Measurements from ENCODE around the gene SLC35F4.
"Not testable (repeated sequence)": the region's sequence is repeated elsewhere in the genome, so short reads cannot be mapped to it uniquely, and the experiment has no call there.

The SLC35F4 gene

DNA sequence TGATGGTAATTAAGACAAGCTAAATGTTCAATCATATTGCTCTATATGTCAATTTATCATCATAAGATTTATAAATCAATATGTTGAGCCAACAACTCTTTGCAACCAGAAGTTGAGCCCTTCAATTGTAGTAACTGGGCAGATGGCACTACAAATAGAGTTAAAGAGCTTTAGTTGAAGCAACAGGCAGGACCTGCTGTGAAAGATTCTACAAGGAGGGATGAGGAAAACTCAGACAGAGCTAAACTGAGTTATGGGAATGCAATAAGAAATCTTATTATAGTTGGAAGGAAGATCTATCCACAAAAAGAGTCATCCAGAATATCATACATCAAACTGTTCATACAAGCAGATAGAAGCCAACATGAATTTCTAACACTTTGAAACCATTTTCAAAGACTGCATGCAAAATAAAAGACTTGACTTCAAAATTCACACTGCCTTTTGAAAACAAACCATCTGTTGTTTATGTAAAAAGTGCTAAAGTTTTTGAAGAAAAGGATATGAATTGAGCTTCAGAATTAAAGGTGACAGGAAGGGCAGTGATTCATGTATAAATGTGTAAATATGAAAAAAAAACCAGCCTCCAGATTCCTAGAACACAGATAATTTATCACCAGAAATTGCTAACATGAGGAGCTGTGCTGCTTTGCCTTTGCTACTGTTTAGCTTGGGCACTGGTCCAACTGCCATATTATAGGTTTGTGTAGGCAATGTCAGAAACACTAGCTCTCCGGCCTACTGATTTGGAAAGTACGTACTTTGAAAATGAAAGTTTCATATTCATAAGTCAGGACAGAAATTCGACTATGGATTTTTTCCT is 133.2 kb downstream of the SLC35F4 start:
- H3K9me3 Mint-ChIP-seq: peaks cover 0 to 9% of the 10 kb centered on the region in 2 donors
- no peaks in the 10 kb centered on the region for H3K27me3 Mint-ChIP-seq
- H3K4me3 Mint-ChIP-seq: no peak overlapping the region
- H3K4me1 Mint-ChIP-seq: no peaks in the 10 kb centered on the region
- H3K27ac Mint-ChIP-seq: no peak overlapping the region
- DNase-seq: no peak
- ATAC-seq: no peak

DNA sequence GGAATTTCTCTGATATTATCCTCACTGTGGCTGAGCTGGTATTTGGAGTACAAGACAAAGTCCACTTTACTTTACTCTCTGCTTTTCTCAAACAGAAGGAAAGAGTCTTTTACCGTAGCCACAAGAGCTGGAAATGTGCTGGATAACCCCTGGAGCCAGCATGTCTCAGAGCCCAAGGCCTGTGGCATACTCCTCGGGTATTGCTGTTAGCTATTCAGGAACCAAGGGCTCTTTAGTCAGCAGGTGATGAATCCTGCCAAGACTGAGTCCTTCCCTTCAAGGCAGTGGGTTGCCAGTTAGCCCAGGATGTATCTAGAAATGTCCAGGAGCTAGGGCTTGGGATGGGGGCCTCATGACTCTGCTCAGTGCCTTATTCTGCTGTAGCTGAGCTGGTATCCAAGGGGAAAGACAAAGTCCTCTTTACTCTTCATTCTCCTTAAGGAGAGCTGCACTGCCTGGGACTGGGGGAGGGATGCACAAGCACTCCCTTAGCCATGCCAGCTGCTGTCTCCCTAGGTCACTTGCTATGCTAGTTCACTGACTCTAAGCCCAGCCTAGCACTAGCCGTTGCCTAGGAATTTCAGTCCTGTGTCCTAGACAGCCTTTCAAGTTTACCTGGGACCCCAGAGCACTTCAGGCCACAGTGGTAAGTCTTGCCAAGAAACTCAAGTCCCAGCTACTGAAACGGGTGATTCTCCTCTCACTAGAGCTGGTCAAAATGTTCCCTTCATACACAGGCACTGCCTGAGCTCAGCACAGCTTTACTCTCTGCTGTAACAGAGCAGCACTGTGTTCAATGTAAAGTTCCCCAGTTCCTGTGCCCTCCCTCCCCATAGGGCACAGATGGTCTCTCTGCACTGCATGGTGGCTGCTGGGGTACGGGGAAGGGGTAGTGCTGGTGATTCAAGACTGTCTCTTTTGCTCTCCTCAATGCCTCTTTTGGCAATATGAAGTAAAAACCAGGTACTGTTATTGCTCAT is 136.4 kb downstream of the SLC35F4 start:
- Mint-ChIP-seq H3K4me3 (no peak overlapping the region), H3K27ac (no peak overlapping the region), H3K9me3 (peaks cover 6 to 9% of the 10 kb centered on the region in 2 donors), H3K4me1 (no peaks in the 10 kb centered on the region), H3K27me3 (no peaks in the 10 kb centered on the region)
- ATAC-seq: no peak
- no peak for DNase-seq

DNA sequence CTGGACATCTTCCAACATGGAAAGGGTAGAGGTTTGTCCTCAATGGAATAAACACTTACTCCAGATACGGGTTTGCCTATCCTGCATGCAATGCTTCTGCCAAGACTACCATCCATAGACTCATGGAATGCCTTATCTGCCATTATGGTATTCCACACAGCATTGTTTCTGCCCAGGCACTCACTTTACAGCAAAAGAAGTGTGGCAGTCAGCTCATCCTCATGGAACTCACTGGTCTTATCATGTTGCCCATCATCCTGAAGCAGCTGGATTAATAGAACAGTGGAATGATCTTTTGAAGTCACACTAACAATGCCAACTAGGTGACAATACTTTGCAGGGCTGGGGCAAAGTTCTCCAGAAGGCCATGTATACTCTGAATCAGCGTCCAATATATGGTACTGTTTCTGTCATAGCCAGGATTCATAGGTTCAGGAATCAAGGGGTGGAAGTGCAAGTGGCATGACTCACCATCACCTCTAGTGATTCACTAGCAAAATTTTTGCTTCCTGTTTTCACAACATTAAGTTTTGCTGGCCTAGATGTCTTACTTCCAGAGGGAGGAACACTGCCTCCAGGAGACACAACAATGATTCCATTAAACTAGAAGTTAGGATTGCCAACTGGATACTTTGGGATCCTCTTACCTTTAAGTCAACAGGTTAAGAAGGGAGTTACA is 140.4 kb downstream of the SLC35F4 start:
- no peak for DNase-seq

DNA sequence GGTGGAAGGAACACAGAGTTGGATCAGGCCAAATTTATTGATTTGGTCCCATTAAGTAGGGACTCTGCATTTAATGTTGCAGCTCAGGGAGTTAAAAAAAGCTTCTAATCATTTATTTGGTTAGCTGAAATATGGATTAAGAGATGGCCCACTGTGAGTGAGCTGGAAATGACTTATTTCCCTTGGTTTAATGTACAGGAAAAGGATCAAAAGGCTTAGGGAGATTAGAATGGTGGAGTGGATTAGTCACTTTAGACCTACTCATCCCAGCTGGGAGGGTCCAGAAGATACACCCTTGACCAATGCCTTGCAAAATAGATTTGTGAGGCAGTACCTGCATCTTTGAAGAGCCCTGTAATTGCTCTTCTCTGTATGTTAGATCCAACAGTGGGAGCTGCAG is 143.8 kb downstream of the SLC35F4 start:
- not testable (repeated sequence) for H3K27ac Mint-ChIP-seq, H3K27me3 Mint-ChIP-seq, ATAC-seq, H3K4me1 Mint-ChIP-seq, H3K4me3 Mint-ChIP-seq, DNase-seq
- H3K9me3 Mint-ChIP-seq: peaks cover 7 to 48% of the 10 kb centered on the region in 2 donors

More for the DNA sequence above, 140.4 kb downstream of the SLC35F4 start:
- Mint-ChIP-seq H3K4me1 (no peaks in the 10 kb centered on the region), H3K9me3 (peaks cover 11 to 29% of the 10 kb centered on the region in 2 donors), H3K27ac (no peak overlapping the region), H3K27me3 (no peaks in the 10 kb centered on the region), H3K4me3 (no peak overlapping the region)
- ATAC-seq: no peak

GRCh38 chr14:57714487-57714931 is 151.4 kb downstream of the SLC35F4 start:
- H3K4me3 Mint-ChIP-seq: no peak overlapping the region
- DNase-seq (no peak), ATAC-seq (no peak)
- no peak overlapping the region for H3K27ac Mint-ChIP-seq
- H3K4me1 Mint-ChIP-seq: no peaks in the 10 kb centered on the region
- H3K27me3 Mint-ChIP-seq: no peaks in the 10 kb centered on the region
- peaks cover 8 to 22% of the 10 kb centered on the region in 2 donors for H3K9me3 Mint-ChIP-seq

DNA sequence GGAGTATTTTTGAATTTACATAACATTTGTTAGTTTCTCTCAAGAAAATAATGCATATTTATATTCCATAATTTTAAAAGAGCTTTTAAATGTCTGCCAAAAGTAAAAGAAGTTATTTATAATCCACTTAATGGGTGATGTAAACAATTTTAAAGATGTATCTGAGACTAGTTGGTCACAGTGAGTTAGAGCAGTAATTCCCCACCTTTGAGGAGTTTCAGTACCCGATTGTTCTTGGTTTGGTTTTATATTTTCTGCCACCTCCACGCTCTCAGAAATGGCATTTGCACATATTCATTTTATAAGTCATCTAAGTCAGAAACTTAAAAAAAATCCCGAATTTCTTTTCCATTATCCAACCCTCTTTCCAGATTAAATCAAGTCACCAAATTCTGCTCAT is 153.2 kb downstream of the SLC35F4 start:
- Mint-ChIP-seq H3K9me3 (peaks cover 17 to 20% of the 10 kb centered on the region in 2 donors), H3K27ac (no peak overlapping the region), H3K27me3 (no peaks in the 10 kb centered on the region), H3K4me3 (no peak overlapping the region), H3K4me1 (no peaks in the 10 kb centered on the region)
- no peak for ATAC-seq
- DNase-seq: no peak

GRCh38 chr14:57712102-57712501 is 153.8 kb downstream of the SLC35F4 start:
- no peak for ATAC-seq
- H3K9me3 Mint-ChIP-seq: peaks cover 17 to 20% of the 10 kb centered on the region in 2 donors
- H3K4me1 Mint-ChIP-seq: no peaks in the 10 kb centered on the region
- DNase-seq: no peak
- no peak overlapping the region for H3K4me3 Mint-ChIP-seq
- no peak overlapping the region for H3K27ac Mint-ChIP-seq
- H3K27me3 Mint-ChIP-seq: no peaks in the 10 kb centered on the region

GRCh38 chr14:57709909-57710308 is 156.0 kb downstream of the SLC35F4 start:
- DNase-seq (no peak), ATAC-seq (no peak)
- no peaks in the 10 kb centered on the region for H3K27me3 Mint-ChIP-seq
- peaks cover 20 to 32% of the 10 kb centered on the region in 2 donors for H3K9me3 Mint-ChIP-seq
- no peak overlapping the region for H3K4me3 Mint-ChIP-seq
- no peaks in the 10 kb centered on the region for H3K4me1 Mint-ChIP-seq
- H3K27ac Mint-ChIP-seq: no peak overlapping the region

DNA sequence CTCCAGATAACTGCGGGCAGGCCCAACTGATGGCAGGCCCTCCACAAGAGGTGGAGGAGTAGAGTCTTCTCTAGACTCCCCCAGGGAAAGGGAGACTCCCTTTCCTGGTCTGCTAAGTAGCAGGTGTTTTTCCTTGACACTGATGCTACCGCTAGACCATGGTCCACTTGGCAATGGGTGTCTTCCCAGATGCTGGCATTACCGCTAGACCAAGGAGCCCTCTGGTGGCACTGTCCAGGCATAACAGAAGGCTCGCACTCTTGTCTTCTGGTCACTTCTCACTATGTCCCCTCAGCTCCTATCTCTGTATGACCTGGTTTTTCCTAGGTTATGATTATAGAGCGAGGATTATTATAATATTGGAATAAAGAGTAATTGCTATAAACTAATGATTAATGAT is 156.8 kb downstream of the SLC35F4 start:
- DNase-seq, H3K4me3 Mint-ChIP-seq, H3K4me1 Mint-ChIP-seq, ATAC-seq, H3K27ac Mint-ChIP-seq, H3K27me3 Mint-ChIP-seq: not testable (repeated sequence)
- peaks cover 20 to 32% of the 10 kb centered on the region in 2 donors for H3K9me3 Mint-ChIP-seq

DNA sequence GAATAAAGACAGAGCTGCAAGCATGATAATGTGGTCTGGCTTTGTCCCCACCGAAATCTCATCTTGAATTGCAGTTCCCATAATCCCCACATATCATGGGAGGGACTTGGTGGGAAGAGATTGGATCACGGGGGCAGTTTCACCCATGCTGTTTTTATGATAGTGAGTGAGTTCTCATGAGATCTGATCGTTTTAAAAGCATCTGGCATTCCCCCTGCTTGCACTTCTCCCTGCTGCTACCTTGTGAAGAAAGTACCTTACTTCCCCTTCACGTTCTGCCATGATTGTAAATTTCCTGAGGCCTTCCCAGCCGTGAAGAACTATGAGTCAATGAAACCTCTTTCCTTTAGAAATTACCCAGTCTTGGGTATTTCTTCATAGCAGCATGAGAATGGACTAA is 158.7 kb downstream of the SLC35F4 start:
- Mint-ChIP-seq H3K4me1 (no peaks in the 10 kb centered on the region), H3K9me3 (peaks cover 20 to 32% of the 10 kb centered on the region in 2 donors), H3K27me3 (no peaks in the 10 kb centered on the region), H3K27ac (no peak overlapping the region), H3K4me3 (no peak overlapping the region)
- DNase-seq (no peak), ATAC-seq (no peak)

- no peak overlapping the region for H3K27ac Mint-ChIP-seq
- no peaks in the 10 kb centered on the region for H3K27me3 Mint-ChIP-seq
- ATAC-seq (no peak), DNase-seq (no peak)
- H3K4me3 Mint-ChIP-seq: no peak overlapping the region
- no peaks in the 10 kb centered on the region for H3K4me1 Mint-ChIP-seq
- peaks cover 15 to 32% of the 10 kb centered on the region in 2 donors for H3K9me3 Mint-ChIP-seq
Observed at GRCh38 chr14:57704763-57705162, 161.1 kb downstream of the SLC35F4 start.

DNA sequence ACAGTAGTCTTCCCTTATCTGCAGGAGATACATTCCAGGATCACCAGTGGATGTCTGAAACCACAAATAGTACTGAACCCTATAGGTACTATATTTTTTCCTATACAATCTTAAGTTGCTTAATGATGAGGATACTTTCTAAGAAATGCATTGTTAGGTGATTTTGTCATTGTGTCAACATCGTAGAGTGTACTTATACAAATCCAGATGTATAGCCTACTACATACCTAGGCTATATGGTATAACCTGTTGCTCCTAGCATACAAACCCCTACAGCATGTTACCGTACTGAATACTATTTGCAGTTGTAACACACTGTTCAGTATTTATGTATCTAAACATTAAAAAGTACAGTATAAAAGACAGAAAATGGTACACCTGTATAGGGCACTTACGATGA is 165.9 kb downstream of the SLC35F4 start:
- H3K27me3 Mint-ChIP-seq: no peaks in the 10 kb centered on the region
- H3K27ac Mint-ChIP-seq: no peak overlapping the region
- no peak overlapping the region for H3K4me3 Mint-ChIP-seq
- H3K9me3 Mint-ChIP-seq: no peaks in the 10 kb centered on the region
- no peak for ATAC-seq
- H3K4me1 Mint-ChIP-seq: no peaks in the 10 kb centered on the region
- no peak for DNase-seq

DNA sequence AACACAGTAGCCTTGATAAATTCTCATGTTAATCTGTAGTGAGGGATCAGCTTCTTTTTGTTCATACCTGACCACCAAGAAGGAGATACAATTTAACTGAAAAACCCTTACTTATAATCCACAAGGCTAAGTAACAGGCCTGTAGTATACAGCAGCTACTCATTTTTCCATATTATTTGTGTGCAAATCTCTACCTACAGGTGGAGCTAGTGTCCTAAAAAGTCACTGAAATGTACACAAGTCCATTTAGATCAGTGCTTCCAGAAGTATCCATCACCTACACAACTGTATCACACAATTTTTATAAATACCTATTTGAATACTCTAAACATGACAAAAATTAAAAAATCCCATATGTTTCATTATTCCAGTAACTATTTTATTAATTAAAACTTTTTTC is 173.2 kb downstream of the SLC35F4 start:
- ATAC-seq (no peak), DNase-seq (no peak)
- Mint-ChIP-seq H3K27me3 (no peaks in the 10 kb centered on the region), H3K9me3 (peaks cover 0 to 4% of the 10 kb centered on the region in 2 donors), H3K4me3 (no peak overlapping the region), H3K4me1 (no peaks in the 10 kb centered on the region), H3K27ac (no peak overlapping the region)

DNA sequence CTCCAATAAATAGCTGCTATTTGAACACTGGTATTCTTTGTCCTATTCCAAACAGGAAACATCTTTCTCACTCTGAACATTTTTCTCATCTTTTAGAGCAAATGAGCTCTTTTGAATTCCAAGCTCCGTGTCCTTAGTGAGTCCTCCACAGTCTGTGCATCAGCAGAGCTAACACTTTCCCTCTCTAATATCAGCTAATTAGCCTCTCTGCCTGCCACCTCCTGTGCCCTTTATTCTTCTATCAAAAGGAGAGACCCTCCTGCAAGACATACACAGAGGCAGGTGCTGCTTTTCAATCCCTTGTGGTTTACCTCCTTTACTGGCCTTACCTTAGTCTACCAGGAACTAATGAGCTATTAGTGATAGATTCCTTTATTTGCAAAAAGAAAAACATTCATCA is 178.5 kb downstream of the SLC35F4 start:
- DNase-seq (no peak), ATAC-seq (no peak)
- H3K9me3 Mint-ChIP-seq: peaks cover 0 to 4% of the 10 kb centered on the region in 2 donors
- no peaks in the 10 kb centered on the region for H3K4me1 Mint-ChIP-seq
- no peak overlapping the region for H3K4me3 Mint-ChIP-seq
- no peaks in the 10 kb centered on the region for H3K27me3 Mint-ChIP-seq
- H3K27ac Mint-ChIP-seq: no peak overlapping the region

DNA sequence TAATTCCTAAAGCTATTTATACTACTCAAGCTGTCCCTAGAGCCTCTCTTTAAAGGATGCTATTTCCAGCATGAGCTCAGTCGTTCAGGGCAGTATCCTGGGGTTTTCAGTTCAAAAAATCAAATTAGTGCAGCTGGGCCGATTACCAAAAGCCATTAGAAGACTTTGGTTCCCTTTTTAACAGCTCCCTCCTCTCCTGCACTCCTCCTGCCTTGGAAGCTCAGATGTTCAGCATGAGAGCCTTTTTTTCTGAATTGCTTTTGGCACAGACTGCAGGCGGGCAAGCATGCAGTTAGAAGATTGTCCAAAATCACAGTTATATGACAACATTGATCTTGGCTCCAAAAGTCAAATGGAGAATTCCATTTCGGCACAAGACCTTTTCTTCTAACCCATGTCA is 179.6 kb downstream of the SLC35F4 start:
- Mint-ChIP-seq H3K27me3 (no peaks in the 10 kb centered on the region), H3K9me3 (no peaks in the 10 kb centered on the region), H3K4me3 (no peak overlapping the region), H3K27ac (no peak overlapping the region), H3K4me1 (no peaks in the 10 kb centered on the region)
- DNase-seq: no peak
- ATAC-seq: no peak

Measured in stimulated activated naive CD8-positive, alpha-beta T cell treated with anti-CD3 and anti-CD28 coated beads, Interleukin-15, amount 100 ng/mL, for 72 hours (primary cell).